SK-N-MC (cell line): ENCODE measurements around the gene GNAQ.

Experiments
- EZH2 ChIP-seq: fragments of 200-600 bp; sonication (generic); IDR thresholded peaks from one replicate; pipeline ENCODE4 v1.6.1; 2017; ENCODE audit warnings: antibody characterized with exemption
- FOXP2 ChIP-seq: optimal IDR thresholded peaks from 2 replicates; pipeline ENCODE3; 2011; ENCODE audit warnings: mild to moderate bottlenecking, moderate library complexity; ENCODE audit not compliant: insufficient read depth; ENCODE audit errors: extremely low read length, control extremely low read depth
- POLR2AphosphoS5 ChIP-seq: IDR thresholded peaks from 2 replicates; pipeline ENCODE4 v1.6.1; 2012; ENCODE audit warnings: mild to moderate bottlenecking, low read depth, low read length, borderline replicate concordance

DNA sequence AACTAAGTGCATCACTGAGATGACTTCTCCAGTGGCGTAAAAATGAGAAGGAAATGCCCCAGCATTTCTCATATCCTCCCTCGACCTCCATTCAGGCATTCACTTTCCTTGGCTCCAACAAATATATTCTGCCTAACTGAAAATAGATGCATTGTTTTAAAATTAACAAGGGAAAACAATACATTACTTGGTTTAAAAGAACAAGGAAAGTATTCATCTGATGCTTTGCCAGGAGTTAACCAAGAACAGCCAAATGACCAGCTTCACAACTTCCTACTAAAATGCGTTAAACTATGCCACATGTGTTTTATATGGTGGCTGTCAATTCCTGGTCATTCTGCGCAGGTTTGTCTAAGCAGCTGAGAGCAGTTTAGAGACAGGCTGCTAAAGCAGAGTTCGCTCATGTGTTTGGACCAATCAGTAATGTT, 121.4 kb downstream of the GNAQ start:
- TF ChIP-seq EZH2 (no peak), POLR2AphosphoS5 (no peak), FOXP2 (no peak)
